SKM-1 (cell line): ENCODE data around the gene STK16.
A peak's percentile ranks its signal among the peaks of the same experiment; 100 is the strongest.
"Not testable (repeated sequence)": the region's sequence is repeated elsewhere in the genome, so short reads cannot be mapped to it uniquely, and the experiment has no call there.

Experiments used
- DNase-seq: peaks from one replicate; lab custom pipeline; 2025; ENCODE audit not compliant: unreplicated experiment; lab: John Stamatoyannopoulos, UW

Gene STK16, protein sequence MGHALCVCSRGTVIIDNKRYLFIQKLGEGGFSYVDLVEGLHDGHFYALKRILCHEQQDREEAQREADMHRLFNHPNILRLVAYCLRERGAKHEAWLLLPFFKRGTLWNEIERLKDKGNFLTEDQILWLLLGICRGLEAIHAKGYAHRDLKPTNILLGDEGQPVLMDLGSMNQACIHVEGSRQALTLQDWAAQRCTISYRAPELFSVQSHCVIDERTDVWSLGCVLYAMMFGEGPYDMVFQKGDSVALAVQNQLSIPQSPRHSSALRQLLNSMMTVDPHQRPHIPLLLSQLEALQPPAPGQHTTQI

DNA sequence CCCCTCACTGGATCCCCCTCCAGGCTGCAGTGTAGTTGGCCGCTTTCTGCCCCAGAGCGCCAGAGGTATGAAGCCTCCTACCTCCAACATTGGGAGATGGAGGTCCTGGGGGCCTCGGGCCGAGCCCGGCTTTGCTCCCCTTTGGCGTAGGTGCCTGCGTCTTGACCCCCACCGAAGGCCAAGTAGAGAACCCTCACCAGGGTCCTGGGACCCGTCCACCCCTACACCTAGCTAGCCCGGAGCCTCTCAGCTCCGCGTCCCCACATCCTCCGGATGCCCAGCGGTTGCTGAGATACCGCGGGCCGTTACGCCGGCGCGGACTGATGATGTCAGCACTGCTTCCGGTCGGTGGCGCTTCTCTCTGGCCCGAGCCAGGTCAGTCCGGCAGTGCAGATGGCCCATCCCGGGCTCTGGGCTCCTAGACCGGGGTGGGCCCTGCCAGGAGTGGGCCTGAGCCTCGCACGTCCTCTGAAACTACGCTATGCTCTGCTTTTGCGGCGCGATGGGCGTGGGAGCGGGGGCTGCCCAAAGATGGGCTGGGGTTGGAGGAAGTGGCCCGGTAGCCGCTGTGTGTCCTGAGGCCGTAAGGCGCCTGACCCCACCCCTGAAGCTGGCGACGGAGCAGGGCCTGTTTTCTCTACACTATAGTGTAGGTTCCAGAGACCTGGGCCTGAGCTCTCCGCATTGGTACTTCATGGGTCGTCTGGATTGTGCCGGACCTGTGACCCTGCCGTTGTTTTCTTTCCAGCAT, at the start of gene STK16, which contains the start of gene GLB1L:
STK16 (plus strand) TSS at position 332 of the 751 bp plus-strand sequence. CDS start 521 bp downstream, outside the sequence.
GLB1L (minus strand) TSS at position 297 of the 751 bp plus-strand sequence. CDS start 1,871 bp downstream, outside the sequence.
- peak; percentile 52 for DNase-seq

DNA sequence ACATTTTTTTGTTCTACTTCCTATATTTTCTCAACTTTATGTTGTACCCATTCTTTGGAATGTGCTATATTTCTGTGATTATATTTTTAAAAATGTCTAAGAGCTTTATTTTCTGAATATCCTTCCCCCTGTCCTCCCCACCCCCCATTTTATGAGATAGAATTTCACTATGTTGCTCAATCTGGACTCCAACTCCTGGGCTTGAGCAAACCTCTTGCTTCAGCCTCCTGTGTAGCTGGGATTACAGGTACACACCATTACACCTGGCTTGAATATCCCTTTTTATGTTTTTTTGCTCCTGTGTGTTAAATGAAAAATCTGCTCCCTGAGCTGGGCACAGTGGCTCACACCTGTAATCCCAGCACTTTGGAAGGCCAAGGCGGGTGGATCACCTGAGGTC, 47.9 kb upstream of the STK16 start:
- no peak for DNase-seq

DNA sequence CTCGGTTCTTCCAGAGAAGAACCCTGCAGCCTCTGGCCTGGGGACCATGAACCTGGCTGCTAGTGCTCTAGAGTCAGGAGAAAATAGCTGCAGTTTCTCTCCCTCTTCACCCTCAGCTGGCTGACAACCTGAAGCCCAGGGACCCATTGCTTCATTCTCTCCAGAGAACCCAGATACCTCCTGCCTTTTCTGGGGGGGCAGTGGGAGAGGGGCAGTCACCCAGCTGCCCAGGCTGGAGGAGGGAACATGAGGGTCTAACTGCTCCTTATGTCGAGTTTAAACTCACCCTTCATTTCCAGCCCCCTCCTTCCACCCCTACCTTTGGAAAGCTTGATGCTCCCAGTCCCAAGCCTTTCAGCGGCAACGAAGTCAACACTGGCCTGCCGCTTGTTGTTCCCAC, 46.3 kb upstream of the STK16 start:
- DNase-seq, result no peak

DNA sequence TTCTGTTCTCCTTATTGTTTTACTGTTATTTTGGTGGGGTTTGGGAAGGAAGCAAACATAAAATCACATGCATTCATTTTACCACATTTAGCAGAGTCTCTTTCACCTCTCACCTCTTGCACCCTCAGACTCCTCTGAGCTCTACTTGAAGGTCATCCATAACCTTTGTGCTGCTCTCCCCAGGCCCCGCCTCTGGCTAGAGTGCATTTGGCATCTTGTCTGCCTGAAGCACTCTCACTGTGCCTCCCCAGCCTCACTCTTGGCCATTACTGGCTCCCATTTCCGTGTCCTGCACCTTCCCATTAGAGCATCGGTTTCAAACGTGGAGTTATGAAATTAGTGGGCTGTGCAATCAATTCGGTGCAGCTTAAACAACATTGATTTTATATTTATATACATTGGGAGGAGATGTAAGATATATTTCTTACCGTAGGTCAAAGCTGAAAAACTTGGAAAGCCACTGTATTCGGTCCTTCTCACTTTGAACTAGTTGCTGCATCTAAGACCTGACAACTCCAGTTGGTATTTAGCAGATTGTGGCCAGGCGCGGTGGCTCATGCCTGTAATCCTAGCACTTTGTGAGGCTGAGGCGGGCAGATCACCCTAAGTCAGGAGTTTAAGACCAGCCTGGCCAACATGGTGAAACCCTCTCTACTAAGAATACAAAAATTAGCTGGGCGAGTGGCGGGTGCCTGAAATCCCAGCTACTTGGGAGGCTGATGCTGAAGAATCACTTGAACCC, 45.6 kb upstream of the STK16 start:
- DNase-seq, result no peak

DNA sequence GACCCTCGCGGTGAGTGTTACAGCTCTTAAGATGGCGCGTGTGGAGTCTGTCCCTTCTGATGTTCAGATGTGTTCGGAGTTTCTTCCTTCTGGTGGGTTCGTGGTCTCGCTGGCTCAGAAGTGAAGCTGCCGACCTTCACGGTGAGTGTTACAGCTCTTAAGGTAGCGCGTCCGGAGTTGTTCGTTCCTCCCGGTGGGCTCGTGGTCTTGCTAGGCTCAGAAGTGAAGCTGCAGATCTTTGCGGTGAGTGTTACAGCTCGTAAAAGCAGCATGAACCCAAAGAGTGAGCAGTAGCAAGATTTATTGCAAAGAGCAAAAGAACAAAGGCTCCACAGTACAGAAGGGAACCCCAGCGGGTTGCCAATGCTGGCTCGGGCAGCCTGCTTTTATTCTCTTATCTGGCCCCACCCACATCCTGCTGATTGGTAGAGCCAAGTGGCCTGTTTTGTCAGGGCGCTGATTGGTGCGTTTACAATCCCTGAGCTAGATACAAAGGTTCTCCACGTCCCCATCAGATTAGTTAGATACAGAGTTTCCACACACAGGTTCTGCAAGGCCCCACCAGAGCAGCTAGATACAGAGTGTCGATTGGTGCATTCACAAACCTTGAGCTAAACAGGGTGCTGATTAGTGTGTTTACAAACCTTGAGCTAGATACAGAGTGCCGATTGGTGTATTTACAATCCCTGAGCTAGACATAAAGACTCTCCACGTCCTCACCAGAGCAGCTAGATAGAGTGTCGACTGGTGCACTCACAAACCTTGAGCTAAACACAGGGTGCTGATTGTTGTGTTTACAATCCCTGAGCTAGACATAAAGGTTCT, 44.6 kb upstream of the STK16 start:
- not testable (repeated sequence) for DNase-seq

DNA sequence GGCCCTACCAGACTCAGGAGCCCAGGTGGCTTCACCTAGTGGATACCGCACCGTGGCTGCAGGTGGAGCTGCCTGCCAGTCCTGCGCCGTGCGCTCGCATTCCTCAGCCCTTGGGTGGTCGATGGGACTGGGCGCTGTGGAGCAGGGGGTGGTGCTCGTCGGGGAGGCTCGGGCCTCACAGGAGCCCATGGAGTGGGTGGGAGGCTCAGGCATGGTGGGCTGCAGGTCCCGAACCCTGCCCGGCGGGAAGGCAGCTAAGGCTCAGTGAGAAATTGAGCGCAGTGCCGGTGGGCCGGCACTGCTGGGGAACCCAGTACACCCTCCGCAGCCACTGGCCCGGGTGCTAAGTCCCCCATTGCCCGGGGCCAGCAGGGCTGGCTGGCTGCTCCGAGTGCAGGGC, 43.9 kb upstream of the STK16 start:
- not testable (repeated sequence) for DNase-seq

DNA sequence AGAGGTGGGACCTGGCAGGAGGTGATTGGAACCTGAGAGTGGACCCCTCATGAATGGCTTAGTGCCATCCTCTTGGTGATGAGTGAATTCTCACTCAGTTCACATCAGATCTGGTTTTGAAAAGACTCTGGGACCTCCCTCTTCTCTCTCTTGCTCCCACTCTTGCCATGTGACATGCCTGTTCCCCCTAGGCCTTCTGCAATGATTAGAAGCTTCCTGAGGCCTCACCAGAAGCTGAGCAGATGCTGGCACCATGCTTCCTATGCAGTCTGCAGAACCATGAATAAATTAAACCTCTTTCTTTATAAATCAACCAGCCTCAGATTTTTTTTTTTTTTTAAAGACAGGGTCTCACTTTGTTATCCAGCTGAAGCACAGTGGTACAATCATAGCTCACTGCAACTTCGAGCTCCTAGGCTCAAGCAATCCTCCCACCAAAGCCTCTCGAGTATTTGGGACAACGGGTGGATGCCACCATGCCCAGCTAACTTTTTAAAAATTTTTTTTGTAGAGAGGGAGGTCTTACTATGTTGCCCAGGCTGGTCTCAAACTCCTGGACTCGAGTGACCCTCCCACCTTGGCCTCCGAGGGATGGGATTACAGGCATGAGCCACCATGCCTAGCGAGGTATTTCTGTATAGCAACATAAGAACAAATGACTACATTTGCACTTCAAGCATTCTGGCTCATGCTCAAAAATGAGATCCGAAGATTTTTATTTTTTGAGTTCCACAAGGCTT, 40.7 kb upstream of the STK16 start:
- no peak for DNase-seq

DNA sequence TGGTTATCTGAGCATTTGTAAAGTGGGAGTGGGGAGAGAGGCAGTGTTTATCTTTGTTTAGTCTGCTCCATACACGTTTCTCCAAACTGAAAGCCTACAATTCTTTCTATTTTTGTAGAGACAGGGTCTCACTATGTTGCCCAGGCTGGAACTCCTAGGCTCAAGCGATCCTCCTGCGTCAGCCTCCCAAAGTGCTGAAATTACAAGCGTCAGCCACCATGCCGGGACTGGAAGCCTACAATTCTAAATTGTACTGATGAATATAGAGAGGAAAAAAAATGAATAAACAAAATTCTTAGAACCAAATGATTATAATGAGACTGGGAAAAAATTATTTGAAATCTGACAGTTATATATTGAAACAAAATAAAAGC, 40.1 kb upstream of the STK16 start:
- no peak for DNase-seq

DNA sequence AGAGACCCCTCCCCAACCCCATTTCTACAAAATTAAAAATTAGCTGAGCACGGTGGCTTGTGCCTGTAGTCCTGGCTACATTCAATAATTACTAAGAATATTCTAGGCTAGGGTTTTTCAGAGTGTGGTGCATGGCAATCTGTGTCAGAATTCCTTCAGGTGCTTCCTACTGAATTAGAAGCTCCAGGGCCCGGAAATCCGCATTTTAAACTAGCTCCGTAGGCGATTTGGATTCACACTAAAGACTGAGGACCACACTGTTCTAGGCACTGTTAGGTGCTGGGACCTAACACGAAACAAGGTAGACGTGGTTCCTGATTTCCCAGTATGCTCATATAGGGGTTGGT, 39.3 kb upstream of the STK16 start:
- no peak for DNase-seq

DNA sequence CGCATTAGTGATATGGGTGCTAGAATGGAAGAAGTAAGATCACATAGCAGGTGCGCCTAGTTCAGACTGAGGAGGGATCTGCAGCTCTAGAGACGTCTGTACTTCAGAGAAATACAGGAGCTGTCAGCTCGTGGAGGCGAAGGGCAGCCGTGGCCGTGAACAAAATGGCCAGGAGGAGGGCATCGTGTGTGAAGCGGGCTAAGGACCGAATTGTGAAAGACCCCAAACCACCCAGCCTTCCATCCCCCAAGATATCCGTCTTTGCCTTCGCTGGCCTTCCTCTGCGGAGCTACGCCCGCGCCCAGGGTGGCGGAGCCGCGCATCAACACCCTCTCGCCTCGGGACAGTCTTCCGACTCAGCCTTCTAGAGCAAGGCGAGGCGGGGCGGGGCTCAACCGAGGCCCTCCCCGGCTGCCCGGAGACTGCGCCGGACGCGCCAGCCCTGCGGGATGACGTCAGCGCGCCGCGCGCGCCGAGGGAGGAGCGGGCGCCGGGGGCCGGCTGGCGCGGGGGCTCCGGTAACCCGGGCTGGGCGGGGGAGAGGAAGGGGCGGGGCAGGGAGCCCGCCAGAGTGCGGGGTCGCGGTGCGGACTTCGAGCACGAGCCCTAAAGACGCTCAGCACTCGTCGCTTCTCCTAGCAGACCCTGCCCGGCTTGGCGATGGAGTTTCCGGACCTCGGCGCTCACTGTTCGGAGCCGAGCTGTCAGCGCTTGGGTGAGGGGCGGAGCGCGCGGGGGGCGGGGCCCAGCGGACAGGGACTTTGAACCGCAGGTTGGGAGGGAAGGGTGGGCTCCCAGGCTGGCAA, 38.7 kb upstream of the STK16 start, which contains the start of gene ZFAND2B:
ZFAND2B (plus strand) TSS at position 455 of the 806 bp plus-strand sequence; CDS start at position 661, 206 bp downstream.
- peak; percentile 80 for DNase-seq

DNA sequence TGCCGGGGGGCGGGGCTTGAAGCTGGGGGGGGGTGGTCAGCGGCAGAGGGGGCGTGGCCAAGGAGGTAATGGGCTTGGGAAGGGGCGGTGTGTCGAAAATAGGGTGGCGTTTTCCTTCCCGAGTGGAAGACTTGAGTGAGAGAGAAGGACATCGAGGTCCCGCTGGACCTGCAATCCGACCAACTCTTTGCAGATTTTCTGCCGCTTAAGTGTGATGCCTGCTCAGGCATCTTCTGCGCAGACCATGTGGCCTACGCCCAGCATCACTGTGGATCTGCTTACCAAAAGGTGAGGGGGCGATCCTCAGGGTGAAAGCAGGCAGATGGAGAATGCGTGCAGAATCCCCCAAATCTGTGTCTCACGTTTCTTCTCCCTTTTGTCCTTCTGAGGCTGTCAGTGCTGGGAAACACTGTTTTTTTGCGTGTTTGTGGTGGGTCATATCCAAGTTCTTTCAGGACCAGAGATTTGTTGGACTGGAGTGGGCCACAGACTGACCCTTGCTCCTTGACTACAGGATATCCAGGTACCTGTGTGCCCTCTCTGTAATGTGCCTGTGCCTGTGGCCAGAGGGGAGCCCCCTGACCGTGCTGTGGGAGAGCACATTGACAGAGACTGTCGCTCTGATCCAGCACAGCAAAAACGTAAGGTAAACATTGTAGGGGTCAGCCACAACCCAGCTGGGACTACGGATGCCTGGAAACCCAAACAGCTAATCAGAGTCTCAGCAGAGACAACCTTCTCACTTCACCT, 38.0 kb upstream of the STK16 start:
- DNase-seq, result no peak

DNA sequence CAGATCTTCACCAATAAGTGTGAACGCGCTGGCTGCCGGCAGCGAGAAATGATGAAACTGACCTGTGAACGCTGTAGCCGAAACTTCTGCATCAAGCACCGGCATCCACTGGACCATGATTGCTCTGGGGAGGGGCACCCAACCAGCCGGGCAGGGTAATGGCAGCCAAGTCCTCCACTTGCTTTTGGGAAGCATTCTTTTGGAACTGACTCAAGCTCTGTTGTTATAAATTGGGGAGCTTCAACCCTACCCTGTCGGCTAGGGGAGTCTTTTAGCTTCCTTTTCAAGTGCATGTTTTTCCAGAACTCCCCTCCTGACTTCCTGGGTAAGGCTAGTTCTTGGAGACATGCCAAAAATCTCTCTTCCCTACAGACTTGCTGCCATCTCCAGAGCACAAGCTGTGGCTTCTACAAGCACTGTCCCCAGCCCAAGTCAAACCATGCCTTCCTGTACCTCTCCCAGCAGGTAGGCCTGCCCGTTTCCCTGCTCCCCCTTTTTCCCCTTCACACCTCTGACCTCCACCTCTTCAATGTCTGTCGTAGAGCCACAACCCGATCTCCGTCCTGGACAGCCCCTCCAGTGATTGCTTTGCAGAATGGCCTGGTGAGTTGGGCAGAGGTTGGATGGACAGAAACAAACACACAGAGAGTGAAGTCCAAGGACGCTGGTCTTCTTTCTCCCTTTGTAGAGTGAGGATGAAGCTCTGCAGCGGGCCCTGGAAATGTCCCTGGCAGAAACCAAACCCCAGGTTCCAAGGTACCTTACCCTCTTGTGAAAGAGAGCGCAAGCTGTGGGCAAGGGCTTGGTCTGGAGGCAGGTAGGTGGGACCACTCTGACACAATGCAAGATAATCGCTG, 37.2 kb upstream of the STK16 start:
- no peak for DNase-seq

DNA sequence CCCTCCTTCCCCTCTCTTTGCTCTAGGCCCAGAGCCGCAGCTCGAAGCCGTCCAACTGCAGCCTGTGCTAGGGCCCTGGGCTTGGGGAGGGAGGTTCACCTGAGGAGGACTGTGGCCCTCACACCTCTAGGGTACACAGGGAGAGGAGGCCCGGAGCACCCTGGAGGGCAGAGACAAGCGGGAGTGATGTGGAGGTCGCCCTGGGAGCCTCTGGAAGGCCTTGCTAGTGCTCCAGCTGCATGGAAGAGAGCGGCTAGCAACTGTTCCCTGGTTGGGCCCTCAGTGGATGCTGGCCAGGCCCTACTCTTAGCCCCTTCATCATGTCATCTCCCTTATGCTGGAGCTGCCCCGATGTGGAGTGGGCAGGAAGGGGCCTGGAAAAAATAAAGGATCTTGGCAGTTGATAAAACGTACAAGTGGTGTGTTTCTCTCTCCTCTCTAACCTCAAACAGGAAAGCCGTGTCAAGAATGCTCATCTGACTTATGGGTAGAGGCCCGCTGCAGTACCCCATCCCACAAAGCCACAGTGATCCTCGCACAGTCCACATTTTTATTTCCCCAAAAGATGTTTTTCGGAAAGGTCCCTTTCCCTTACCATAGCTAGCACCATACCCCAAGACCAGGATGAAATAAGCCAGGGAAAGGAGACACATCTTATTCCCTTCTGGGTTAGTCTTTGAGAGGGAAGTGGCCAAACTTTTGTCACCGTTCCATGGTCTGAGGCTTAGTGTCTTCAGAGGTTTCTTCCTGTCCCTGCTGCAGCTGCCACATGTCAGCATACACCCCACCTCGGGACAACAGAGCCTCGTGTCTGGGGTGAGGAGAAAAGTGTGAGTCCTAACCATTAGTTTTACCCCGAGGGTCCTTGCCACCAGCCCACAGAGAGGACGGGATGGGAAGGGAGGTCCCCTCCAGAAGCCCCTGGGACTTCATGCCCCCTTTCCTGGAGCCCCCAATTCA, 35.8 kb upstream of the STK16 start:
- DNase-seq, result no peak

DNA sequence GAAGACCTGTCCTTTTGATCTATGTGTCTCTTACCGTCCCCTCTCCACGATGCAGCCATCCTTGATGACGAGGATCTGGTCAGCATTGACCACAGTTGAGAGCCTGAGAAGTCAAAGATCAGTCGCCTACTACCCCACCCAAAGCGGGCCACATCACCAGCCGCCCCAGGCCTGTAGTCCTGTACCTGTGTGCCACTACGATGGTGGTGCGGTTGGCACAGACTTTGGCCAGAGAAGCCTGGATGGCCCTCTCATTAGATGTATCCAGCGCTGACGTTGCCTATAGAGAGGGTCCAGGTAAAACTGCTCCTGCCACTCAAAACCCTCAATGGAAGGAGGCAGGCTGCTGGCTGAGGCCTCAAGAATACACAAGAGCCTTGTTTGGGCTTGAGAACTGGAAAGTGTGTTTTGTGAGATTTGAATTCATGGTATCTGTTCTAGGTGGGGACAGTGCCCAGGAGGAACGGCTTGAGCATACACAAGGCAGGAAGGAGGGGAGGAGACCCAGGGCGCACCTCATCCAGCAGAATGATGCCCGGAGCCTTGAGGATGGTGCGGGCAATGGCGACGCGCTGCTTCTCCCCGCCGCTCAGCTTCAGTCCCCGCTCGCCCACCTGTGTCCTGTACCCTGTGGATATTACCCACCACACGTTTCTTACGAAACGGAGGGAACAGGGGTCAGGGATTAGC, 34.9 kb upstream of the STK16 start:
- no peak for DNase-seq

DNA sequence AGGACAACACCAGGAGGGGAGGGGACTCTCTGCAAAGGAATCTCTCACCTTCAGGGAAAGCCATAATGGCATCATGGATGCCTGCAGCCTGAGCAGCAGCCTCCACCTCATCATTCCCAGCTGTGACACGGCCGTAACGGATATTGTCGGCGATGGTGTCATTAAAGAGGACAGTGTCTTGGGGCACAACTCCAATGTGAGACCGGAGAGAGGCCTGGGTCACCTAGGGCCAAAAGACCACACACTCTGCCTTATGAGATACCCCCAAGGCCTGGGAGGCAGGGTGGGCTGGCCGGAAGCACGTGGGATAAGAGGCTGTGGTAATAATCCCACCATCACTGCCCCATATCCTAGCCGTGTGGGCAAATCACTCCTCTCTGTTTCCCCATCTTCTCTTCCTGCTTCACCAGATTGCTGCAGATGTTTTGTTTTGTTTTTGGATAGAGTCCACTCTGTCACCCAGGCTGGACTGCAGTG, 34.4 kb upstream of the STK16 start:
- no peak for DNase-seq

DNA sequence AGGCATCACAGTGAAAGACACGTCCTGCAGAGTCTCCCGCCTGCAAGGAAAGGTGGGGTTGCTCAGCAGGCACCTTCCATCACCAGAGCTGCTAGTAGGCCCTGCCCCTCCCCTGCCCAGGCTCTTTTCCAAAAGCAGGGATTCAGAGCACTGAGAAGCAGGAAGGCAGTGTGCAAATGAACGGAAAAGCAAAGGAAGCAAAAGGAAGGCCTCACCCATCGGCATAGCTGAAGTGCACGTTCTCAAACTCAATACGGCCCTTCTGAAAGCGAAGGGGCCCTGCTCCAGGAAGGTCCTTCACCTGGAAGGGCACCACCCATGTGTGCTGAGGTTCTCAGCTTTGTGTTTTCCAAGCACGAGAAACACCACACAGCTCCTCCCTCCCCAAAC, 32.3 kb upstream of the STK16 start:
- DNase-seq, result no peak
